GM19452 (cell line): ENCODE data around the gene PEX26.
"Not testable (repeated sequence)": the region's sequence is repeated elsewhere in the genome, so short reads cannot be mapped to it uniquely, and the experiment has no call there.

ENCODE experiments used
- ATAC-seq: cut with Tn5 transposase; IDR thresholded peaks from one replicate; pipeline ENCODE4 v1.9.1; 2021; ENCODE audit not compliant: unreplicated experiment

PEX26 gene

GRCh38 chr22:18093661-18094060 is 15.9 kb downstream of the PEX26 start:
- ATAC-seq, result no peak

DNA sequence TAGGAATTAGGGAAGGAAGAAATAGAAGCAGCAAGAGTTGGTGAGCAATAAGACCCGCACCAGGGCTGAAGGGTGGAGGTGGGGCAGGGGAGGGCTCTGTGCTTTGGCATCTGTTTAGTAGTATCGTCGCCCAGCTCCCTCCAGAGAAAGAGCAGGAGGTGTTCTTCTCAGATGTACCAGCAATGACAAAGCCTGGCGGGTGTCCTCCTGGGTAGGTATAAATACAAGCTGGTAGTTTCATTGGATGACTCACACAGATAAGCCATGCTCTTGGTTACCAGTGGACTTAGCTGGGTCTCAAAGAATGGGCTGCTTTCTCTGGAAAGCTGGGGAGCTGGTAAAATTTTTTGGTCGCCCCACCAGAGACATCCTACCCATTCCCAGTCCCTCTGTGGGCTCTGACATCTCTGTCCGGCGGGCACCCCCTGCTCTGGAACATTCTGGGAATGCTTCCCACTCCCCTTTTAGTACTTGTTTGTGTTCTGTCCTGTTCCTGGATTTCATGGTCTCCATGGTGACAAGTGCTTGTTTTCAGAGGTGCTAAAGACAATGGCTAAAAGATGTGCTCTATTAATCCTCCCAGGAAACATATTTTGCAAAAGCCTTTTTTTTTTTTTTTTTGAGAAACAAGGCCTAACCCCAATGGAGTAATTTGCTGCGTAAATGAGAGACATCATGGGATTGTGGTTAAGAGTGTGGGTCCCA is 17.5 kb downstream of the PEX26 start:
- ATAC-seq, result no peak

GRCh38 chr22:18096823-18097222 is 19.0 kb downstream of the PEX26 start:
- no peak for ATAC-seq

GRCh38 chr22:18100781-18101180 is 23.0 kb downstream of the PEX26 start:
- ATAC-seq, result no peak

DNA sequence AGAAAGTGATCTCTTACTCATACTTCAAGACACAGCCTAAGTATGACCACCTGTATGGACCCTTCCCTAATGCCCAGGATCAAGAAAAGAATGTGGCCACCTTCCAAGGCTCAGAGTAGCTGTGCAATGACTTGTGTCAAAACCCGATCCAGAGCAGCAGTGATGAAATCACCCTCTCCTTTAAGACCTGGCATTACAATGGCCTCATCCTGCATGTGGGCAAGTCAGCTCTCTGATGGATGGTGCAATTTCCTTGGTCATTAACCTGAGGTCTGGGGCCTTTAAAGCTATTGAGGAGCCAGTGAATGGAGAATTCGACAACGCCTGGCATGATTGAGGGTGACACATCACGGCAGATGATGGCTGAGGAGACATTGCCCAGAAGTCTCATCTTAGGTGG is 23.7 kb downstream of the PEX26 start:
- ATAC-seq, result no peak

- ATAC-seq, result no peak
Measured at GRCh38 chr22:18103527-18104269, 25.9 kb downstream of the PEX26 start.

GRCh38 chr22:18104566-18104965 is 26.8 kb downstream of the PEX26 start:
- ATAC-seq, result no peak

DNA sequence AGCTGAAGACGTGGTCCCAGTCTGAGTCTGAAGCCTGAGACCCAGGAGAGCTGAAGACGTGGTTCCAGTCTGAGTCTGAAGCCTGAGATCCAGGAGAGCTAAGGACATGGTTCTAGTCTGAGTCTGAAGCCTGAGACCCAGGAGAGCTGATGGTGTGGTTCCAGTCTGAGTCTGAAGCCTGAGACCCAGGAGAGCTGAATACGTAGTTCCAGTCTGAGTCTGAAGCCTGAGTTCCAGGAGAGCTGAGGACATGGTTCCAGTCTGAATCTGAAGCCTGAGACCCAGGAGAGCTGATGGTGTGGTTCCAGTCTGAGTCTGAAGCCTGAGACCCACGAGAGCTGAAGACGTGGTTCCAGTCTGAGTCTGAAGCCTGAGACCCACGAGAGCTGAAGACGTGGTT is 28.2 kb downstream of the PEX26 start:
- not testable (repeated sequence) for ATAC-seq

DNA sequence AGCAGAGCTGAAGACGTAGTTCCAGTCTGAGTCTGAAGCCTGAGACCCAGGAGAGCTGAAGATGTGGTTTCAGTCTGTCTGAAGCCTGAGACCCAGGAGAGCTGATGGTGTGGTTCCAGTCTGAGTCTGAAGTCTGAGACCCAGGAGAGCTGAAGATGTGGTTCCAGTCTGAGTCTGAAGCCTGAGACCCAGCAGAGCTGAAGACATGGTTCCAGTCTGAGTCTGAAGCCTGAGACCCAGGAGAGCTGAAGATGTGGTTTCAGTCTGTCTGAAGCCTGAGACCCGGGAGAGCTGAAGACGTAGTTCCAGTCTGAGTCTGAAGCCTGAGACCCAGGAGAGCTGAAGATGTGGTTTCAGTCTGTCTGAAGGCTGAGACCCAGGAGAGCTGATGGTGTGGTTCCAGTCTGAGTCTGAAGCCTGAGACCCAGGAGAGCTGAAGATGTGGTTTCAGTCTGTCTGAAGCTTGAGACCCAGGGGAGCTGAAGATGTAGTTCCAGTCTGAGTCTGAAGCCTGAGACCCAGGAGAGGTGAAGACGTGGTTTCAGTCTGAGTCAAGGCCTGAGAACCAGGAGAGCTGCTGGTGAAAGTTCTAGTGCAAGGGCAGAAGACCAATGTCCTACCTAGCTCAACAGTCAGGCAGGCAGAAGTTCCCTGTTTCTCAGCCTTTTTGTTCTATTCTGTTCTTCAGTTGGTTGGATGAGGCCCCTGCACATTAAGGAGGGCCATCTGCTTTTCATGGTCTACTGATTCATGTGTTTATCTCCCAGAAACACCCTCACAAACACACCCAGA is 29.0 kb downstream of the PEX26 start:
- peak; percentile 33 for ATAC-seq

- no peak for ATAC-seq
Measured at GRCh38 chr22:18108187-18108586, 30.4 kb downstream of the PEX26 start.

- ATAC-seq, result no peak
Measured at GRCh38 chr22:18109410-18110193, 31.8 kb downstream of the PEX26 start.

DNA sequence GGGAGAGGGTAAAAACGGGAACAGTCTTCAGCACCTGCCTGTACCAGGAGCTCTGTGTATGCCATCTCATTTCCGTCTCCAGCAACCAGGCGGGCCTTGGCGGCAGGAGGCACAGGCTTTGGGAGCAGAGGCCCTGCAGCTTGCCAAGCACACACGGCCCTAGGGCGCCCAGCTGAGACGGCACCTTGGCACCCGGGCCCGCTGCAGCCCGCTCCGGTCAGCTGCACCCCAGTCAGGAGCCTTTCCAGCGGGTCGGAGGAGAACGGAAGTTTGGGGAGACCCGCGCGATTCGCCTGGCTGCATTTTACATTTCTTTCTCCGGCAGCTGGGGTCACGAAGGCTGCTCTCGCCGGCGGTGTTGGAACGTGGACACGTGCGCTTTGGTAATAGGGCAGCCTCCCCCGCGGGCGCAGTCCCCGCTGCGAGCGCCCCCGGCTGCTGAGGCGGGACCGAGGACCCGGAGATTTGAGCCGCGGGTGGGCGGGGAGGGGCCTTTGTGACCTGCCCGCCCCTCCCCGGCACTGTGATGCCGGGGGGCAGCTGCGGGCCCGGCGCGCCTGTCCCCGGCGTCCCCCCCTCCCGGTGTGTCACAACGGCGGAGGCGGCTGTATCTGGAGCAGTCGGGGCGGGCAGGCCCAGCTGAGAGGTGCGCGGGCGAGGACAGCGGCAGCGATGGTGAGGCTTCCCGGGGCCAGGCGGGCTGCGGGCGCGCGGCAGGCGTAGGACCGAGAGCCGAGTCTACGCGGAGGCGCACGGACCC is 32.6 kb downstream of the PEX26 start, which contains the start of gene TUBA8:
TUBA8 (plus strand) TSS at position 616 of the 760 bp plus-strand sequence; CDS start at position 673, 57 bp downstream.
- ATAC-seq, result peak; percentile 54

DNA sequence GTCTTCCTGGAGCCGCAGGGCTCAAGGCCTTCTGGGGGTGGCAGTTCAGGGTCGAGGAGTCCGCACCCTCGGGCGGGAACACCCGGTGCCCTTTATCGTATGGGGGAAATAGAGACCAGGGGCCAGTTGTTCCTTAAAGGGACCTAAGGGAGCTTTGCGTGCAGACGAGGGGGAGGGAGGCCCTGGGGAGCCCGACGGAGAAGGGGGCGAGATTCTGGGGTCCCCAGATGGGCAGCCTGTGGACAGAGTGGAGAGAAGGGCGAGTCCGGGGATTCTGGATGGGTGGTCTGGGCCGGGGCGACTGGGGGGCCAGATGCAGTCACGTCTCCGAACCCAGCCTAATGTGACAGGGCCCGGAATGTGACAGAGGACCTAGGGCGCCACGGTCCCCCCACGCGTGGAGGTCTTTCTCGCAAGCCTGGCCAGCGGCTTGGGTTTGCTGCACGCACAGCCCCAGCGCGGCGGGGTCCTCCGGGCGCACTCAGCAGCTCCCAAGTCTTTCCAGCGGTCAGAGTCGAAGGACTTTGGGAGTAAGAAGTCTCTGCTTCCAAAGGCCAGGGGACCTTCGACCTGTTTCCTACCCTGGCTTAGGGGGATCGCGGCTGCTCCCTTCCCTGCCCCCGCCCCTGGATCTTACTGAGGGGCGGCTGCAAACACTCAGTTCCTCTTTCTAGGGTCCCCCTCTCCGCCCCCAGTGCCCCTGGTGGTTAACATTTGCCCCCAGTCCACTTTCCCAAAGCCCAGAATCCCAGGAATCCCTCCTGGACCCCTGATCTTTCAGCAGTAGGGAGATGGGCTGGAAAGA is 33.4 kb downstream of the PEX26 start:
- ATAC-seq, result no peak

DNA sequence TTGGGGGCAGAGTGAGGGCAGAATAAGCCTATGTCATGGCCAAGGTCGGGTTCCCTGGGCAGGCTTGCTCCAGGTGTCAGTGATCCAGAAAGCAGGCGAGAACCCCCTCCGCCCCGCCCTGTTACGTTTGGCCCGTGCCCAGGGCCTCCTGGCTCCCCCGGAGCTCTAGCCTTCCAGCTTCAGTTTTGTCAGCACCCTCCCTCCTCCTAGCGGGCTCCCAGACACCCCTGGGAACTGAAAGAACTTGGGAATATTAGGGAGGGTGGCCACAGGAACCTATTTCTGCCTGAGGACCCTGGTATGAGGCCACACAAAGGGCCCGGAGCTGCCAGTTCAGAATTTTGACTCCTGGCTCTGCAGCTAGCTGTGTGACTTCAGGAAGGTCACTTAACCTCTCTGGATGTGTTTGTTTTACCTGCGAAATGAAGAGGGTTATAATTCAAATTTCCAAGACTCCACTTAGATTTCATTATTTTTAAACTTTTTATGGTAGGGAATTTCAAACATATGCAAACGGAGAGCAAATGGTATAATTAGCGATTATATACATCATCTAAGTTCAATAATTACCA is 34.1 kb downstream of the PEX26 start:
- ATAC-seq, result no peak

GRCh38 chr22:18112440-18112839 is 34.6 kb downstream of the PEX26 start:
- ATAC-seq, result no peak

GRCh38 chr22:18113680-18114394 is 36.0 kb downstream of the PEX26 start:
- ATAC-seq, result no peak

- no peak for ATAC-seq
Measured at GRCh38 chr22:18114495-18114894, 36.7 kb downstream of the PEX26 start.

DNA sequence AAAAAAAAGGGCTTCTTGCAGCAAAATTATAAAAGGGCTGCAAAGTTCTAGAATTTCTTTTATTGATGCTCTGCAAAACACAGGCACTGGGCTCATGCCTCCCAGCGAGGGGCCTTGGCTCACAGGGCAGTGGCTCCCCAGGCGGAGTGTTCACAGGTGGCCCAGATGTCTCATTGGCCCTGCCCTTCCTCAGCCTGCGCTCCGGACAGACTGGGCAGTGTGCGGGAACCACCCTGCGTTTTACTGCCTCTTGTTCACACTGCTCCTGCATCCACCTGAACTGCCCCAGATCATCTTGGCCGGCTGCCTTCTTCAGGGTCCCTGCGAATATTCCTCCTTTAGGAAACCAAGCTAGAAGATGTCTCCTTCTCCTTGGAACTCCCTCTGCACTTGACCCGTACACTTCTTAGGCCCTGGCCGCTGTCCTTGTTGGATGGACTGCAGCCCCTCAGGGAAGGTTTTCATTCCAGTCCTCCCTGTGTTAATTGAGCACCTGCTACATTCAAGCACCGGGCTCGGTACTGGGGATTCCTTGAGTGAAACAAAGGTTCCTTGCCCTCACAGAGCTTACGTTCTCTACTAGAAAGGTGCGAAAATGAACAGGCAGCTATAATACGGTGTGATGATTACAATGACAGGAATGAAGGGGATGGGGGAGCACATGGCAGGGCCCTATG is 37.3 kb downstream of the PEX26 start:
- ATAC-seq, result no peak
